Kidney glomerular epithelial cell (primary cell): Measurements from ENCODE around the gene TEX36.
"Not testable (repeated sequence)": the region's sequence is repeated elsewhere in the genome, so short reads cannot be mapped to it uniquely, and the experiment has no call there.

ENCODE experiments used
- DNase-seq: peaks from one replicate; lab custom pipeline; 2025; lab: John Stamatoyannopoulos, UW

The TEX36 gene

GRCh38 chr10:125631806-125632205 is 51.2 kb downstream of the TEX36 start:
- DNase-seq = no peak

- no peak for DNase-seq
Observed at GRCh38 chr10:125629758-125630376, 53.1 kb downstream of the TEX36 start.

- DNase-seq = no peak
Observed at GRCh38 chr10:125628104-125629049, 54.6 kb downstream of the TEX36 start.

- no peak for DNase-seq
Observed at GRCh38 chr10:125627646-125628045, 55.3 kb downstream of the TEX36 start.

- DNase-seq = no peak
Observed at GRCh38 chr10:125626671-125627070, 56.3 kb downstream of the TEX36 start.

GRCh38 chr10:125625586-125625985 is 57.4 kb downstream of the TEX36 start:
- DNase-seq = no peak

GRCh38 chr10:125624800-125625199 is 58.2 kb downstream of the TEX36 start:
- no peak for DNase-seq

- DNase-seq = no peak
Observed at GRCh38 chr10:125621052-125621451, 61.9 kb downstream of the TEX36 start.

- DNase-seq = no peak
Observed at GRCh38 chr10:125620401-125620800, 62.6 kb downstream of the TEX36 start.

- DNase-seq = not testable (repeated sequence)
Observed at GRCh38 chr10:125613062-125613461, 69.9 kb downstream of the TEX36 start.

- no peak for DNase-seq
Observed at GRCh38 chr10:125611756-125612155, 71.2 kb downstream of the TEX36 start.

GRCh38 chr10:125611216-125611615 is 71.7 kb downstream of the TEX36 start:
- DNase-seq = no peak

GRCh38 chr10:125609859-125610258 is 73.1 kb downstream of the TEX36 start:
- no peak for DNase-seq

GRCh38 chr10:125608474-125608873 is 74.5 kb downstream of the TEX36 start:
- no peak for DNase-seq

- no peak for DNase-seq
Observed at GRCh38 chr10:125607689-125608290, 75.2 kb downstream of the TEX36 start.

GRCh38 chr10:125606414-125607010 is 76.5 kb downstream of the TEX36 start:
- DNase-seq = no peak
